ENCODE measurements around the gene LMX1A. TPM values are rescaled to one million over a fixed set of nuclear protein-coding genes. Genes with fewer than 3 reads are reported as not detected.

LMX1A gene
- polyA plus RNA-seq, 4 donors, result 0.04 TPM; not detected in 3

- no peak for DNase-seq (ENCODE audit: low read depth in 4 of 4, low spot score in 3 of 4)
These were observed 28.4 kb downstream of the LMX1A start for GRCh38 chr1:165328136-165328535.

DNA sequence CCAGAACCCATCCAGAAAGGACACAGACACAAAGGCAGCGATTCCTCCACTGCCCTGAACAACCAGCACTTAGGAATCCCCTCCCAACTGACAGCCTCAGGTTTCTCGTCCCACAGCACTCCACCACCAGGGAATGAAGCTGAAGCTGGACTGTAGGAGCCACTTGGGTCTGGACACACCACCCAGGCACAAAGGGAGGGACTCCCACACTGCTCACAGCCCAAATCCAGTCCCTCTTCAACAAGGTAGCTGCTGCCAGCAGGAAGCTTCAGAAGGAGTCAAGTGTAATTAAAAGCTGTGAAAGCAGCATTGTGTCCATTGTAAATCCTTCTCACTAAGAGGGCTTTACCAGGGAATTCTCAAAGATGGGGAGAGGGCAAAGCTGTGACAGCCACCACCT lies 29.0 kb downstream of the LMX1A start:
- DNase-seq (ENCODE audit: low read depth in 4 of 4, low spot score in 3 of 4), result no peak

GRCh38 chr1:165325460-165326203 lies 30.9 kb downstream of the LMX1A start:
- DNase-seq (ENCODE audit: low read depth in 4 of 4, low spot score in 3 of 4), result no peak

DNA sequence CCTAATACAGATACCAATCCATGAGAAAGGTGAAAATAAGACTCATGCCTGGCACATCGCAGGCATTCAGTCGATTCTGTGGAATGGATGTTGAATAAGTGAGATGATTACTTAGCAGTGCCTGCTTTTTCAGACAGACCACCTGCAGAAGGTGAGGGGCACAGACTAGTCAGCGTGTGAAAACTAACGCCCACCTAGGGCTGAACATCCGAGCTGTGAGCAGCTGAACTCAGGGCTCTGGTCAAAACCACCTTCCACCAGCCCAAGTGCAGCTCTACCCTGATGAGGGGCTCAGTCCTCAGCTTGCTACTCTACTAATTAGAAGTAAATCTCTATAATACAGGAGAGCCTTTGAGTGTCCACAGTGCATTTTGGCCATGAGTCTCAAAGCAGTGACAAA lies 32.5 kb downstream of the LMX1A start:
- no peak for DNase-seq (ENCODE audit: low read depth in 4 of 4, low spot score in 3 of 4)

- DNase-seq (ENCODE audit: low read depth in 4 of 4, low spot score in 3 of 4), result no peak
These were observed 38.9 kb downstream of the LMX1A start for GRCh38 chr1:165317612-165318011.

- DNase-seq (ENCODE audit: low read depth in 4 of 4, low spot score in 3 of 4), result no peak
These were observed 40.3 kb downstream of the LMX1A start for GRCh38 chr1:165316153-165316772.

- DNase-seq (ENCODE audit: low read depth in 4 of 4, low spot score in 3 of 4), result no peak
These were observed 41.0 kb downstream of the LMX1A start for GRCh38 chr1:165315481-165315880.

- no peak for DNase-seq (ENCODE audit: low read depth in 4 of 4, low spot score in 3 of 4)
These were observed 42.6 kb downstream of the LMX1A start for GRCh38 chr1:165313903-165314302.

DNA sequence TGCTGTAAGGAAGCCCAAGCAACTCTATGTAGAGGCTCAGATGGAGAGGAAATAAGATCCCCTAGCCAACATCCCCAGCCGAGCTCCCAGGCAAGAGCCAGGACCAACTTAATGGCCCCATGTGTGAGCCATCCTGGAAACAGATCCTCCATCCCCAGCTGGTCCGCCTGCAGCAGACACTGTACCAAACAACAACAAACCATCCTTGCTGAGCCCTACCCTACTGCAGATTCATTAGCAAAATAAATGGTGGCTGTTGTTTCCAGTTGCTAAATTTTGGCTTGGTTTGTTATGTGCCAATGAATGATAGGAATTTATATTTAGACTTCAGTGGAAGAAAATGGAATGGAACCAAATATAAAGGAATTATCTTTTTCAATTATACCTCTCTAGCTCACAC lies 43.9 kb downstream of the LMX1A start:
- DNase-seq (ENCODE audit: low read depth in 4 of 4, low spot score in 3 of 4), result no peak

DNA sequence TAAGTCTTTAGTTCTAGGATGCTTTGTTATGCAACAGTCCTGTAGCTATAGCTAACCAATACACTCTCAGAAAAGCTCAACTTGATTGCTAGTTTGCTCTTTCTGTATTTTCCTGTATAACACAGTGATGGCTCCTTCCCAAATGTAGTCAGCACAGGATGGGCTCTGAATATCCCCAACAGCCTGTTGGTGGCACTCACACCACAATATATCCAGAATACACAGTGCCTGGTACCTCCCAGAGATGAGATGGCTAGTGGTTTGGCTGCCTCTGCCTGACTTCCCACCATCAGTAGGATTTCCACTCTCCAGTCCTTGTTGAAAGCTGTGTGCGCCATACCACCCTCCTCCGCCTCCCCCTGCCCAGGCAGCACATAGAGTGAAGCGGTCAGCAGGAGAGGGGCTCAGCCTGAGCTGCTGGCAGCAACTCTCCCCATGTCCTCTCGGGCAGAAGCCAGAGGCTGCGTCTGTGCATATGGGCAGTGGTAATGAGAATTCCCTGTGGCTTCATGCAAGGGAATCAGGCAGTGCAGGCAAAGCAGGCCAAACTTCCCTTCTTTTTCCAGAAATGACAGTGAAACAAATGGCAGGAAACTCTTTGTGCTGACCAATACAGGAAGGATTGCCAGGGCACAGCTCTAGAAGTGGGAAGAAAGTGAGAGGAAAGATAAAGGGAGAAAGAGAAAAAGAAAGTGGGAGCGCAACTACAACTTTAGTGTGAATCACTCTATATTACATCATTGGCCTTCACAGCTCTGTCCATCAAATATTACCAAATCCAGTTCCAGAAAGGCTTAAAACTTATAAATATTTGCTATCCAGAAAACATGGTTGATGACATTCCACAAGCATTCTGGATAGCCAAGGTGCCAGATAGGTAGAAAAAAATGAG lies 49.7 kb downstream of the LMX1A start:
- DNase-seq (ENCODE audit: low read depth in 4 of 4, low spot score in 3 of 4), result no peak

GRCh38 chr1:165303386-165303785 lies 53.1 kb downstream of the LMX1A start:
- DNase-seq (ENCODE audit: low read depth in 4 of 4, low spot score in 3 of 4), result no peak

DNA sequence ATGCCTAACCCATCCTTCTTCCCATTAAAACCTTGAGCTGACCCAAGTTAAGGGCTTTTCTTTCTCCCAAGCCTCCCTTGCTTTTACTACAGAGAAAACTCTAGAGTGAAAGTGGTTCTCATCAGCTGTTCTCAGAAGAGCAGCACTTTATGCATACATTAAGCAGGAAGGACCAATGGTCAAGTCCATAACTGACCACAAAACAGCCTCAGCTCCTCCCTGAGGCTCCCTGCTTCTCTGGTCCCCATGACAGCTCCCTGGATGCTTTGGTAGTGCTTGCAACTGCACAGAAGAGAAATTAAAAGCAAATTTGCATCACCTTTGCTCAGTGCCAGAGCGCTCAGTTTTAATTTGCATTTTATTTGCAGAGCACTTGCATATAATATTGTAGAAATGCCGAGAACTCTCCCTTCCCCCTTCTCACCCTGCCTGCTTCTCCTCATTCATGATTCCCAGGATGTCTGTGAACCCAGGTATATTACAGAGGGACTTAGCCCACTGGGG lies 56.1 kb downstream of the LMX1A start:
- no peak for DNase-seq (ENCODE audit: low read depth in 4 of 4, low spot score in 3 of 4)

- DNase-seq (ENCODE audit: low read depth in 4 of 4, low spot score in 3 of 4), result no peak
These were observed 58.2 kb downstream of the LMX1A start for GRCh38 chr1:165298203-165298820.

DNA sequence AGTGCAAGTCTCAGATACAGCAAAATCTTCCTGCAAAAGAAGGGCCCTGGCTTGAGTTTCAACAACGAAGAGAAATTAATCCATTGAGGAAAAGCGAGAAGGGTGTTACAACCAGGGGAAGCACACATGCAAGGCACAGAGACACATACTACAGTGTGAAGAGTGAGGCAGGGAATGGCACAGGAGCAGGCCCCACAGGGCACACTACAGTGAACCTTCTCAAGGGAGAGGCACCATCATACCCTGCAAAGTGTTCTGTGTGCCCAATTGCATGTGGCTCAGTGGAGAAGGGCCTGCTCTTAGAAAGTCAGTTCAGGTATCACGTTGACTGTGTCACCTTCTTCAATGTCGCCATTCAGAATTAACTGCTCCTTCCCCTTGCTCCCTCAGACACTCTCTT lies 60.3 kb downstream of the LMX1A start:
- DNase-seq (ENCODE audit: low read depth in 4 of 4, low spot score in 3 of 4), result no peak

- no peak for DNase-seq (ENCODE audit: low read depth in 4 of 4, low spot score in 3 of 4)
These were observed 66.4 kb downstream of the LMX1A start for GRCh38 chr1:165290148-165290547.

DNA sequence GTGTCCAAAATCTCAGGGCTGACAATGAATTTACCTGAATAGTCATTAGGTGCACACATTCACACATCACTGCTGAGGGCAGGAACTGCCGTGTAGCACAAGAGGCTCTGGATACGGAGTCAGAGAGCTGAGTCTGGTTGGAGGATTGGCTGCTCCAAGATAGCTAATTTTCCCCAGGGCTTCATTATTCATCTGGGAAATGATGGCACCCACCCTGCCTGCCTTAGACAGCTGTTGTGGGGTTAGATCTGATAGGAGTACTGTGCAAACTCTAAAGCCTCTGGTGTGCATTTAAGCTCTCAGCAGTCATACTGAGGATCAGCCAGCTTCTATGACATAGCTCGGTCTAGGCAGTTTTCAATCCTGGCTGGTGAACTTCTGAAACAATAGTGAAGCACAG lies 67.0 kb downstream of the LMX1A start:
- DNase-seq (ENCODE audit: low read depth in 4 of 4, low spot score in 3 of 4), result no peak

DNA sequence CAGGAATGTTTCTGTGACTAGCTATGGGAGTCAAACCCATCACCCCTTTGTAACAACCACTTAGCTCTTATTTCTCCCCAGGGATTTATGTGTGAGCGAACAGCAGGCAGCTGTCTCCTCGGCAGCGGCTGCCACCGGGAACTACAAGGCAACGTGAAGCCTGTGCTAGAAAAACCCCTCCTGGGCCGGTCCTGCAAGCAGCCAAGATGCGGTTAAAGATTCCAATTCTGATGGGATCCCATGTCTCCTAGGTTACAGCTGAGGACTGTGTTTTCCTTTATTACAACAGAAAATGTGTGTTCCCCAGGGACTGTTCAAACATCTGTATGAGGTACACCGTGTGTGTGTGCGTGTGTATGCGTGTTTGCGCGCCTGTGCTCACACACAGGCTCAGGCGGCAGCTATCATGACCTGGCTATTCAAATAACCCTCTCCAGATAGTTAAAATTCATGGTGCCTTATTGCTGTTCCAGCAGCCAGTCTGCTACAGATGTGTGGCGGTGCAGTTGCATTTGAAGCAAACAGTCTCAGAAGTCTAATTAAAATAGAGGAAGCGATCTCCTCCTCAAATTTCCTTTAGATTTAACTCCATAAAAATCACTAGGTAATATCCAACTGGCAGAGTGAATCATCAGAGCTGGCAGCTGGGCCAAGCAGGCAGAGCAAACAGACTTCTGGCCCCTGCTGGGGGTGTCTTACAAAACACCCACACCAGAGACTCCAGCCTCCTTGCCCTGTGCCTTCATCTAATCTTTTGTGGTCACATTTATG lies 68.0 kb downstream of the LMX1A start:
- no peak for DNase-seq (ENCODE audit: low read depth in 4 of 4, low spot score in 3 of 4)

GRCh38 chr1:165287781-165288180 lies 68.7 kb downstream of the LMX1A start:
- no peak for DNase-seq (ENCODE audit: low read depth in 4 of 4, low spot score in 3 of 4)

DNA sequence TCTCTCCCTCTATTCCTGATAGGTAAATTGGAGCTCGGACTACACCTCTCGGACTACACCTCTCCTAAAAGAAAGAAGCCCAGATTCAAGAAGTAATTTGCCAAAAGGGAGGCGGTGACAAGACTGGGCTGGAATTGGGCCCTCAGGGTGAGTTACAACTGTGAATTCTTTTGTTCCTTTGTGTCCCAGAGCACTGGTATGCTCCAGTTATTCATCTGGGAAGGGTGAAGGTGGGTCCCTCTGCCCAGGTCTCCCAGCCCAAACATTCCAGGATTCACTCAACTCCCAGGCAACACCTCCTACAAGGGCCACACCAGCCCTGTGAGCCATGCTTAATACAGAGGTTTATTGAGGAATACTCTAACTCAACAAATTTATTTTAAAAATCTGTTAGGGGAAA lies 69.2 kb downstream of the LMX1A start:
- no peak for DNase-seq (ENCODE audit: low read depth in 4 of 4, low spot score in 3 of 4)

DNA sequence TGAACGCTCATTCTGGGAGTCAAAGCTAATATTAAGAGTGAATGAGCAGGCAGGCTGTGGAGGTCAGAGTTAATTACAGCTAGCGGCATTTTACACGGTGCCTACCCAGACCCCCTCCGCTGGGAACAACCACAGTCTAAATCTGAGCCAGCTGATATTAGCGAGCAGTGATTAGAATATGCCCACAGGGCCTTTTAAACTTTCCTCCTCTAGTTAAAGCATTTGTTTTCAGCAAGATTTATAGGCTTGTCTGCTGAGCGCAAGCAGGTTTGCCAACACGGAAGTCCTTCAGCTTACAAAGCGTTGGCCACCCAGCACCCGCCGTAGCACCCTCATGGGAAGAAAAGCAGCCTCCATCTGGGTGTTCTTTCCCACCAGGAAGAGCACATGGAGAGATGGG lies 72.1 kb downstream of the LMX1A start:
- no peak for DNase-seq (ENCODE audit: low read depth in 4 of 4, low spot score in 3 of 4)
